ENCODE measurements around the gene DCXR.

GRCh38 chr17:82035956-82036633 lies 1.4 kb downstream of the DCXR start:
- no peak for TF ChIP-seq POLR2A (IDR thresholded peaks at IDR 0.05)
- no peak for TF ChIP-seq CTCF (IDR thresholded peaks at IDR 0.05)
